Lower leg skin (tissue), 4 donors: Measurements from ENCODE around the gene NCOR2. TPM values are rescaled to one million over a fixed set of nuclear protein-coding genes. Genes with fewer than 3 reads are reported as not detected.

Experiments used
- DNase-seq, 2 donors: peaks; one replicate each; pipeline ENCODE4 v3.0.0-alpha.2; 2019; ENCODE audit warnings: low spot score in 2 of 2
- H3K4me3 ChIP-seq: fragments of 200-600 bp; sonication (generic); 2 replicates; pipeline ENCODE4 v1.5.1; 2017; ENCODE audit warnings: mild to moderate bottlenecking, low read depth; ENCODE audit not compliant: poor library complexity, severe bottlenecking
- POLR2A ChIP-seq, 2 donors: fragments of 450-650 bp; IDR thresholded peaks; one replicate each; pipeline ENCODE4 v1.6.1; 2016 to 2017; ENCODE audit warnings: antibody characterized with exemption in 2 of 2, mild to moderate bottlenecking in 1 of 2, moderate library complexity in 1 of 2
- WGBS, 2 donors: methylation state at CpG; one replicate each; pipeline ENCODE4 v1.1.5; 2018; 5-methylcytosine and 5-hydroxymethylcytosine counted together
- intact Hi-C: fragments of 100-400 bp; cut with DNase I; formaldehyde crosslinking; loops from one replicate; pipeline ENCODE4 v1.15.0; 2023; ENCODE audit warnings: low total_unique reads
- total RNA-seq, 4 donors: library from RNA; depleted of rRNA; stranded (reverse); fragments of >200 nt; gene quantifications; one replicate each; pipeline ENCODE4 v1.1.0, GENCODE V29; 2016
- TF ChIP-seq, protein P1 (sequence below), 3 donors: fragments of 450-650 bp; IDR thresholded peaks; one replicate each; pipeline ENCODE4 v1.5.1; 2016; ENCODE audit warnings: antibody characterized with exemption in 3 of 3, mild to moderate bottlenecking in 3 of 3, moderate library complexity in 2 of 3

The NCOR2 gene
- total RNA-seq, 4 donors from 2014 or later, result 92.1 to 262 (median 137) TPM

DNA sequence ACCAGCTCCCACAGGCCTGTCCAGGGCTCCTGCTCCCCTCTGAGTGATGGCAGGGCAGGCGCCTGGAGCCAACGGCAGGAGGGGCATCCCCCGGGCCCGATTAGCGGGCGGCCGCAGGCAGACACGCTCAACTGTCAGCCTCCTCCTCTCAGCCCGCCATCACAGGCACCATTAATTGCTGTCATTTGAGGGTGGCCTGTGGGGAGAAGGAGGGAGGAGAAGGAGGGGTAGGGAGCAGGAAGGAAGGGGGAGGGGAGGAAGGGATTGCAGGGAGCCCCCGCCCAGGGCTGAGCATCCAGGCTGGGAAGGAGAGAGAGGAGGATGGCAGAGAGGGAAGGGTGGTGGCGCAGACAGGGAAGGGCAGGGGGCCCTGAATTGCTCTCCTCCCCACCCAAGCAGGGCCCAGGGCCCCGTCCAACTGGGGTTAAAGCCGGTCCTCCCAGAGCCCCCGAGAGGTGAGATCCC is 36.1 kb downstream of the NCOR2 start:
- WGBS, 2 donors, result 65 to 70% methylated on average over 13 to 14 of the region's 14 CpGs
- DNase-seq, result no peak
- no peak for TF ChIP-seq POLR2A (IDR thresholded peaks at IDR 0.05)
- TF ChIP-seq, protein P1, sequence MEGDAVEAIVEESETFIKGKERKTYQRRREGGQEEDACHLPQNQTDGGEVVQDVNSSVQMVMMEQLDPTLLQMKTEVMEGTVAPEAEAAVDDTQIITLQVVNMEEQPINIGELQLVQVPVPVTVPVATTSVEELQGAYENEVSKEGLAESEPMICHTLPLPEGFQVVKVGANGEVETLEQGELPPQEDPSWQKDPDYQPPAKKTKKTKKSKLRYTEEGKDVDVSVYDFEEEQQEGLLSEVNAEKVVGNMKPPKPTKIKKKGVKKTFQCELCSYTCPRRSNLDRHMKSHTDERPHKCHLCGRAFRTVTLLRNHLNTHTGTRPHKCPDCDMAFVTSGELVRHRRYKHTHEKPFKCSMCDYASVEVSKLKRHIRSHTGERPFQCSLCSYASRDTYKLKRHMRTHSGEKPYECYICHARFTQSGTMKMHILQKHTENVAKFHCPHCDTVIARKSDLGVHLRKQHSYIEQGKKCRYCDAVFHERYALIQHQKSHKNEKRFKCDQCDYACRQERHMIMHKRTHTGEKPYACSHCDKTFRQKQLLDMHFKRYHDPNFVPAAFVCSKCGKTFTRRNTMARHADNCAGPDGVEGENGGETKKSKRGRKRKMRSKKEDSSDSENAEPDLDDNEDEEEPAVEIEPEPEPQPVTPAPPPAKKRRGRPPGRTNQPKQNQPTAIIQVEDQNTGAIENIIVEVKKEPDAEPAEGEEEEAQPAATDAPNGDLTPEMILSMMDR (IDR thresholded peaks at IDR 0.05), result no peak
- no peak overlapping the region for H3K4me3 ChIP-seq
- intact Hi-C loops, result no loop called here

DNA sequence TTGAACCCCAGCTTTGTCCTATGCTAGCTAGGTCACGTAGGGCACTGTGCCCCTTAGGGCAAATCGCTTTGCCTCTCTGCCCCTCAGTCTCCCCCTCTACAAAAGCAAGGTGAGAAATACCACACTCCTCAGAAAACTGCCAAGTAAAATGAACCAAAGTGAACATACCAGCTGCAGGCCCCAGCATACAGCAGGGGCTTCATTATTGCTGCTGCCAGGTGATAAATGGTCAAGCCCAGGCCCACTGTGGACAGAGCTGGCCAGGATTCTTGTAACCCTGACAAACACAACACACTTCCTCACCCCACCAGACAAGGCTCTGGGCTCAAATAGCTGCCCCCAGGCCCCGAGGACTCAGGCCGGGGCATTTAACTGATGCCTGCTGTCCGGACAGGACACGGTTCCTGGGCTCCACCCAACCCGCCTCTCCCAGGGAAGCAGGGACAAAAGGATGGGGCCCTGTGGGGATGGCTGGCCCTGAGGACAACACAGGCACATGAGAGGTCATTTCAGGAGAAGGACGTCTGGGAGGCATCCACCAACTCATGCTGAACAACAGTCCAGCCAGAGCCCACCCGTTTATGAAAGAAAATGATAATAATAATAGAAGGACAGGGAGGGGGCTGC is 36.7 kb downstream of the NCOR2 start:
- TF ChIP-seq, protein P1 (IDR thresholded peaks at IDR 0.05), result no peak
- TF ChIP-seq POLR2A (IDR thresholded peaks at IDR 0.05), result no peak
- 73 to 88% methylated on average over 9 of the region's 9 CpGs for WGBS, 2 donors
- no peak for DNase-seq
- intact Hi-C loops, result no loop called here
- H3K4me3 ChIP-seq, result no peak overlapping the region

DNA sequence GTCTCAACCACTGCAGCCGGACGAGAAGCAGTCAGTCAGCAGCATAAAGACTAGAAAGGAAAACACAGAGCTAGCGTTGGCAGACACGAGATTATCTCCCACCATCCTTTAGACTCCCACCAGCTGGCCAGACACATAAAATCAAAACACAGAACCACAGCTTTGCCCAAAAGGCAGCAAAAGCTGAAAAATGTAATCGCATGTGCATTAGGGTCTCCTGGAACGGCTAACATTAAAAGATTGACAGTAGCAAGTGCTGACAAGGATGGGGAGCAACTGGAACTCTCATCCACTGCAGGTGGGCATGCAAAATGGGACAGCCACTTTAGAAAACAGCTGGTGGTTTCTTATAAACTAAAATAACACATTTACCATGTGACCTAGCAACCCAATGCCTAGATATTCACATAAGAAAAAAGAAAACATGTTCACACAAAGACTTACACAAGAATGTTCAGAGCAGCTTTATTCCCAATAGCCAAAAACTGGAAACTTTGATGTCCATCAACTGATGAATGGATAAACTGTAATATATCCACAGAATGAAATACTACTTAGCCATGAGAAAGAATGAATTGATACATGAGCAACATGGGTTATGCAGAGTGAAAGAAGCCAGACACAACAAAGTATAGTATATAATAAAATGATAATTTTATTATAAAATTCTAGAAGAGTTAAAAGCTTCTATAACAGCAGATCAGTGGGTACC is 37.7 kb downstream of the NCOR2 start:
- no peak for TF ChIP-seq POLR2A (IDR thresholded peaks at IDR 0.05)
- TF ChIP-seq, protein P1 (IDR thresholded peaks at IDR 0.05), result no peak
- no peak overlapping the region for H3K4me3 ChIP-seq
- intact Hi-C loops, result no loop called here
- no peak for DNase-seq
- WGBS, 2 donors, result 93 to 96% methylated on average over 6 of the region's 6 CpGs

DNA sequence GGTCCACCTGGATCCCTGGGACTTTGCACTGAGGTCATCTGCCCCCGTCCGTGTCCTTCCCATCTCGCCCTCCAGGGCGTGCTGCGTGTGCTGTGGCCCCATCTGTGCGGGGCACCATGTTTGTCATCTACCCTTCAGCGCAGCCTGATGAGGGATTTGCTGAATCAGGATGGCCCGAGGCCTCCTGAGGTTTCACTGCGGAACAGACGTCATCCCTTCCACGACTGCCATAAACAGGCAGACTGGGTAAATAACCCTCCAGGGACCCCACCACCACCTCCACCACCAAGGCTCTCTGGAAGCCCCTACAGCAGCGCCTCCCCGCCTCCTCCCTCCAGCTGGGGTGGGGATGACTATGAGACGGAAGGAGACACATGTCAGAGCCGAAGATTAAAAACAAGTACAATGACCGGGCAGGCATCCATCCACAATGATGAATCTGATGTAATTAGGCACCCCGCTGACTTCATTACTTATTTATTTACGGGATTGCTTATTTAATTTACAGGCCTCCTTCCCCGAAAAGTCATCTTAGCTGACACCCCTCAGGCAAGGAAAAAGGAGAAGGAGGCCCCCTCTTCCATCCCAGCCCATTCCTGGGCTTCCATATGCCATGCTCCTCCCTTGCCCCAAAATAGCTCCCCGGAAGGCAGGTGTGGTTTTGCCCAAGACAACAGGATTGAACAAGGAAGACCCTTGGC is 39.4 kb downstream of the NCOR2 start:
- no peak for TF ChIP-seq POLR2A (IDR thresholded peaks at IDR 0.05)
- TF ChIP-seq, protein P1 (IDR thresholded peaks at IDR 0.05), result no peak
- no peak for DNase-seq
- WGBS, 2 donors, result 46 to 51% methylated on average over 20 of the region's 20 CpGs
- no peak overlapping the region for H3K4me3 ChIP-seq
- intact Hi-C loops, result no loop called here

DNA sequence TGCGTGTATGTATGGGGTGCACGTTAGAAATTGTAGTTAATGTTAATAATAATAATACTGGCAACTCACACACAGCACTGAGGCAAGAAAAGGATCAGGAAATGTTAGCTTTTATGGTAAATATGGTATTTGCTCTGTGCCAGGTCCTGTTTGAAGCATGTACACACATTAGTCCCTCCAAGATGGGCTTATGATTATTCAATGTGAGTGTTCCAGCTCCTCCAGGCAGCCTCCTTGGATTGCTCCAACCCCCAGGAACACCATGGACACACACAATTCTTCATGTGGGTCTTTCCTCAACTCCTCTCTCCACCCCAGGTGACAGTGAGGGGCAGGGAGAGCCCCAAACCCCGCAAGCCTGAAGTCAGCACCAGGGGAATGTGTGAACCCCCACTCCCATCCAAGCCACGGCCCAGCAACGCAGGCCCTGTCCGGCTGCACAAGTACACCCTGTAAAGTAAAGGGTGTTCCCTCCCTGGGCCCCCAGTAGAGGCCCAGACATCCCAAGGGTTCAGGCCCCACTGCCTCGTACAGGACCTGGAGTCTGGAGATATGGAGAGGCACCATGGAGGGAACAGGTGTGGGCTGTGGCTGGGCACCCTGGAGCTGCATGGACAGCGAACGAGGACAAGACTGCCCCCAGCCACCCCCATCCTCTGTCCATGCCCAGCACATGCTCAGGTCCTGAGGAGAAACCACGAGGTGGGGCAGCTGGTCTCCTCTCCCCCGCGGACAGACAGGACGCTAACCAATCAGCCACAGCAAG is 41.3 kb downstream of the NCOR2 start:
- H3K4me3 ChIP-seq, result no peak overlapping the region
- 88 to 89% methylated on average over 12 to 13 of the region's 13 CpGs for WGBS, 2 donors
- intact Hi-C loops, result no loop called here
- no peak for DNase-seq
- no peak for TF ChIP-seq POLR2A (IDR thresholded peaks at IDR 0.05)
- TF ChIP-seq, protein P1 (IDR thresholded peaks at IDR 0.05), result no peak
